ENCODE measurements around the gene PCDHB2.
"Not testable (repeated sequence)": the region's sequence is repeated elsewhere in the genome, so short reads cannot be mapped to it uniquely, and the experiment has no call there.

Gene PCDHB2

GRCh38 chr5:141094481-141095262, at the start of gene PCDHB2:
Gene PCDHB2, plus strand, starts transcription at chr5:141094615. Its CDS starts 176 bp downstream, at chr5:141094791.
- no peak for DNase-seq (ENCODE audit: low read depth, low spot score)

- DNase-seq (ENCODE audit: low read depth, low spot score), result no peak
Measured at GRCh38 chr5:141050622-141051520, 43.5 kb upstream of the PCDHB2 start, which contains the start of gene PCDHB1. Gene PCDHB1, plus strand, starts transcription at chr5:141051374. Its CDS starts 97 bp downstream, at chr5:141051471.

- no peak for DNase-seq (ENCODE audit: low read depth, low spot score)
Measured at GRCh38 chr5:141051521-141051866, 42.9 kb upstream of the PCDHB2 start.

DNA sequence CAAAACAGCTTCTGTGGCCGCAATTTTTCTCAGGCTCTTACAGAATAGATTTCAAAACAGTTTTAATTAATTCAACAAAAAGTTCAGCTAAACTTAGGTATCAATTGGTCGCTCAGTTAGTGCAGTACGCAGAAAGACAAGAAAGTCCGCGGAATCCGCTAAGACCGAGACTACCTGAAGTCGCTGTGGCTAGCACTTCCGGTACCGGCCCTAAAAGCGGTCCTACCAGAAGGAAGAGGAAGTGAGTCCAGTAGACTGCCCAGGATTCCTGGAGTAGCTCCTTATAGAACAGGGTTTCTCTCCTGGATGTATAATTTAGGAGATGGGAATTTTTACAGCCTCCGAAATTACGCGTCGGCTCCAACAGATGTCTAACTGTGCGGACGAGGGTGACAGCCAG, 16.6 kb upstream of the PCDHB2 start:
- DNase-seq (ENCODE audit: low read depth, low spot score), result no peak

GRCh38 chr5:141082228-141082627, 12.2 kb upstream of the PCDHB2 start:
- no peak for DNase-seq (ENCODE audit: low read depth, low spot score)

DNA sequence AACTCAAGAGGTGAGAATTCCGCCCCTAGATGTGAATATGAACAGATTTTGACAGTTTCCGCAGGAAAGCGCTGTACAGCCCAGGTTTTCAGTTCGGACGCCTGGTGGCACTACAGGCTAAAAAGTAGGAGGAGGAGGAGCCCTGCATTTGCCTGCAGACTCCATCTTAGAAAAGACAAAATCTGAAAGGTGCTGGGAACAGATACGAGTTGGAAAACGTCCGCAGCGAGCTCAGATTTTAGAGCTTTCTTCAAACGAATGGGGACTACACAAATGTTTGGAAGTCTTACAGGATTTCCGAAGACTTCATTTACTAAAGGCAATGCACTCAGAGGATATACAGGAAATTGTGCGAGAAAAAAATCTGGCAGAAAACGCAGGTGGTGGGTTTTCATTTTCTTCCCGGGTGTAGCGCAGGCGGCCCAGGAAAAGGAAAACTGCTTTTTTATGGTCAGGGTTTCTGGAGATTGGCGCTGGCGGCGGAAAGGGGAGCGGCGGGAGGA, 9.9 kb upstream of the PCDHB2 start:
- no peak for DNase-seq (ENCODE audit: low read depth, low spot score)

- DNase-seq (ENCODE audit: low read depth, low spot score), result no peak
Measured at GRCh38 chr5:141095263-141095641, 837 bp downstream of the PCDHB2 start.

GRCh38 chr5:141096181-141096580, 1.8 kb downstream of the PCDHB2 start:
- not testable (repeated sequence) for DNase-seq (ENCODE audit: low read depth, low spot score)

DNA sequence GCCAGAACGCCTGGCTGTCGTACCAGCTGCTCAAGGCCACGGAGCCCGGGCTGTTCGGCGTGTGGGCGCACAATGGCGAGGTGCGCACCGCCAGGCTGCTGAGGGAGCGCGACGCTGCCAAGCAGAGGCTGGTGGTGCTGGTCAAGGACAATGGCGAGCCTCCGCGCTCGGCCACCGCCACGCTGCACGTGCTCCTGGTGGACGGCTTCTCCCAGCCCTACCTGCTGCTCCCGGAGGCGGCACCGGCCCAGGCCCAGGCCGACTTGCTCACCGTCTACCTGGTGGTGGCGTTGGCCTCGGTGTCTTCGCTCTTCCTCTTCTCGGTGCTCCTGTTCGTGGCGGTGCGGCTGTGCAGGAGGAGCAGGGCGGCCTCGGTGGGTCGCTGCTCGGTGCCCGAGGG, 2.2 kb downstream of the PCDHB2 start:
- not testable (repeated sequence) for DNase-seq (ENCODE audit: low read depth, low spot score)

GRCh38 chr5:141100243-141100805, 5.9 kb downstream of the PCDHB2 start, which contains the start of gene PCDHB3:
Gene PCDHB3, plus strand, starts transcription at chr5:141100473. Its CDS starts 177 bp downstream, at chr5:141100650.
- no peak for DNase-seq (ENCODE audit: low read depth, low spot score)

GRCh38 chr5:141101059-141101458, 6.6 kb downstream of the PCDHB2 start:
- no peak for DNase-seq (ENCODE audit: low read depth, low spot score)

DNA sequence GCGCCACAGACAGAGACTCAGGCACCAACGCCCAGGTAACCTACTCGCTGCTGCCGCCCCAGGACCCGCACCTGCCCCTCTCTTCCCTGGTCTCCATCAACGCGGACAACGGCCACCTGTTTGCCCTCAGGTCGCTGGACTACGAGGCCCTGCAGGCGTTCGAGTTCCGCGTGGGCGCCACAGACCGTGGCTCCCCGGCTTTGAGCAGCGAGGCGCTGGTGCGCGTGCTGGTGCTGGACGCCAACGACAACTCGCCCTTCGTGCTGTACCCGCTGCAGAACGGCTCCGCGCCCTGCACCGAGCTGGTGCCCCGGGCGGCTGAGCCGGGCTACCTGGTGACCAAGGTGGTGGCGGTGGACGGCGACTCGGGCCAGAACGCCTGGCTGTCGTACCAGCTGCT, 7.7 kb downstream of the PCDHB2 start:
- DNase-seq (ENCODE audit: low read depth, low spot score), result not testable (repeated sequence)

DNA sequence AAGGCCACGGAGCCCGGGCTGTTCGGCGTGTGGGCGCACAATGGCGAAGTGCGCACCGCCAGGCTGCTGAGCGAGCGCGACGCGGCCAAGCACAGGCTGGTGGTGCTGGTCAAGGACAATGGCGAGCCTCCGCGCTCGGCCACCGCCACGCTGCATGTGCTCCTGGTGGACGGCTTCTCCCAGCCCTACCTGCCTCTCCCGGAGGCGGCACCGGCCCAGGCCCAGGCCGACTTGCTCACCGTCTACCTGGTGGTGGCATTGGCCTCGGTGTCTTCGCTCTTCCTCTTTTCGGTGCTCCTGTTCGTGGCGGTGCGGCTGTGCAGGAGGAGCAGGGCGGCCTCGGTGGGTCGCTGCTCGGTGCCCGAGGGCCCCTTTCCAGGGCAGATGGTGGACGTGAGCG, 8.1 kb downstream of the PCDHB2 start:
- DNase-seq (ENCODE audit: low read depth, low spot score), result not testable (repeated sequence)

GRCh38 chr5:141105350-141105749, 10.9 kb downstream of the PCDHB2 start:
- DNase-seq (ENCODE audit: low read depth, low spot score), result no peak

- no peak for DNase-seq (ENCODE audit: low read depth, low spot score)
Measured at GRCh38 chr5:141119250-141119649, 24.8 kb downstream of the PCDHB2 start.

DNA sequence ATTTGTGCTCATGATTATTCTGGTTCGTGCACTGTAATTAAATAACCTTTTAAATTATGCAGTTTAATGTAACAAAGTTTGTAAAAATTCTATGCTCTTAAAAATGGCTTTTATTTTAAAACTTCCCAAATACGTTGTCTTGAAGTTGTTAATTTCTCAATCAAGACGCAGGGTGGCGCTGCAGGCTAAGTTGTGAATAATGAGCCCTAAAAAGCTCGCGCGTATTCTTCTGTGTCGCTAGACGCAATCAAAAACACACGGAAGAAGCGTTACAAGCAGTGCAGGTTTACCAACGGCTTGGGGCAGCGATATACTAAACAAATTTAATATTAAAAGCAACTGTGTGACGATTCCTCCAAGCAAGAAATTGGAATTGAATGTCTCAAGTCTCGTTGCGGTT, 27.1 kb downstream of the PCDHB2 start, which contains the start of gene PCDHB4:
TSS of gene PCDHB4 (plus strand) at position 256 of the 400 bp plus-strand sequence. CDS start 181 bp downstream, outside the sequence.
- no peak for DNase-seq (ENCODE audit: low read depth, low spot score)

GRCh38 chr5:141121985-141122384, 27.6 kb downstream of the PCDHB2 start:
- no peak for DNase-seq (ENCODE audit: low read depth, low spot score)

DNA sequence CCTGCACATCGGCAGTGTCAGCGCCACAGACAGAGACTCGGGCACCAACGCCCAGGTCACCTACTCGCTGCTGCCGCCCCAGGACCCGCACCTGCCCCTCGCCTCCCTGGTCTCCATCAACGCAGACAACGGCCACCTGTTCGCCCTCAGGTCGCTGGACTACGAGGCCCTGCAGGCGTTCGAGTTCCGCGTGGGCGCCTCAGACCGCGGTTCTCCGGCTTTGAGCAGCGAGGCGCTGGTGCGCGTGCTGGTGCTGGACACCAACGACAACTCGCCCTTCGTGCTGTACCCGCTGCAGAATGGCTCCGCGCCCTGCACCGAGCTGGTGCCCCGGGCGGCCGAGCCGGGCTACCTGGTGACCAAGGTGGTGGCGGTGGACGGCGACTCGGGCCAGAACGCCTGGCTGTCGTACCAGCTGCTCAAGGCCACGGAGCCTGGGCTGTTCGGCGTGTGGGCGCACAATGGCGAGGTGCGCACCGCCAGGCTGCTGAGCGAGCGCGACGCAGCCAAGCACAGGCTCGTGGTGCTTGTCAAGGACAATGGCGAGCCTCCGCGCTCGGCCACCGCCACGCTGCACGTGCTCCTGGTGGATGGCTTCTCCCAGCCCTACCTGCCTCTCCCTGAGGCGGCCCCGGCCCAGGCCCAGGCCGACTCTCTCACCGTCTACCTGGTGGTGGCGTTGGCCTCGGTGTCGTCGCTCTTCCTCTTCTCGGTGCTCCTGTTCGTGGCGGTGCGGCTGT, 29.2 kb downstream of the PCDHB2 start:
- not testable (repeated sequence) for DNase-seq (ENCODE audit: low read depth, low spot score)

- DNase-seq (ENCODE audit: low read depth, low spot score), result no peak
Measured at GRCh38 chr5:141127305-141127704, 32.9 kb downstream of the PCDHB2 start.

DNA sequence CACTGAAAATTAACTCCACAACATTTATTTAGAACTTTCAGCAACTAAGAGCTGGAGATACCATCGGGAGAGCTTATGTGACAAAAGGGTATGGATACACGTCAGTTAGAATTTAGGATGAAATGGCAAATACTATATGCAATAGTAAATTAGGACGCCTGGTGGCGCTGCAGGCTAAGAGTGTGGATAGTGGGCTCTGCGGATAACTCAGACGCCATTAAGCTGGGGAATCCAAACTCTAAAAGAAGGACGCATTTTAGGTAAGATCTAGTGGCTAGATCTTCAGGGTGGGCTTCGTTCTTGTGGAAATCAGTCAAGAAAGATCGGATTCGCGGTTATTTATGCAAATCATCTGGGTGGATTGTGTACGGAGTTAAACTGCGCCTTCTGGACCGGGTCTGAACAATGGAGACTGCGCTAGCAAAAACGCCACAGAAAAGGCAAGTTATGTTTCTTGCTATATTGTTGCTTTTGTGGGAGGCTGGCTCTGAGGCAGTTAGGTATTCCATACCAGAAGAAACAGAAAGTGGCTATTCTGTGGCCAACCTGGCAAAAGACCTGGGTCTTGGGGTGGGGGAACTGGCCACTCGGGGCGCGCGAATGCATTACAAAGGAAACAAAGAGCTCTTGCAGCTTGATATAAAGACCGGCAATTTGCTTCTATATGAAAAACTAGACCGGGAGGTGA, 40.8 kb downstream of the PCDHB2 start, which contains the start of gene PCDHB5:
TSS of gene PCDHB5 (plus strand) at position 177 of the 688 bp plus-strand sequence. CDS start at position 406, 229 bp downstream.
- DNase-seq (ENCODE audit: low read depth, low spot score), result no peak

All from brain pericyte (primary cell).